Measurements from ENCODE around the gene COL9A1. TPM values are rescaled to one million over a fixed set of nuclear protein-coding genes. Genes with fewer than 3 reads are reported as not detected.
A peak's percentile ranks its signal among the peaks of the same experiment; 100 is the strongest.

The COL9A1 gene
- total RNA-seq, 1 experiment from 2014 or later, result 7.8 TPM

GRCh38 chr6:70172252-70172651, 130.6 kb downstream of the COL9A1 start:
- H3K4me3 Mint-ChIP-seq, result no peak overlapping the region
- no peak for DNase-seq
- Histone ChIP-seq H2BK12ac (ENCODE audit: insufficient read length, low read depth, low read length) (no peak overlapping the region), H2AFZ (ENCODE audit: low read length) (no peak overlapping the region), H2BK120ac (ENCODE audit: low read depth, low read length, poor library complexity, severe bottlenecking) (no peak overlapping the region), H3K23me2 (ENCODE audit: insufficient read length, low read depth, low read length, poor library complexity, severe bottlenecking) (no peaks in the 10 kb centered on the region), H3K9me3 (ENCODE audit: control insufficient read depth, low read depth, low read length) (no peaks in the 10 kb centered on the region), H3K79me1 (ENCODE audit: insufficient read depth, low read depth, low read length, poor library complexity, severe bottlenecking) (no peaks in the 10 kb centered on the region), H3K79me2 (ENCODE audit: insufficient read depth, low read length) (no peaks in the 10 kb centered on the region), H3K27ac (ENCODE audit: insufficient read length, low read depth, low read length) (no peak overlapping the region), H2AK5ac (ENCODE audit: insufficient read length, low read length) (no peak overlapping the region), H4K8ac (replicated peaks; ENCODE audit: insufficient read length, low read depth, low read length) (no peak overlapping the region), H4K91ac (ENCODE audit: insufficient read length, low read depth, low read length) (no peak overlapping the region), H2BK15ac (ENCODE audit: low read depth, low read length) (no peak overlapping the region), H3K4me2 (ENCODE audit: insufficient read depth, insufficient read length, low read length) (no peak overlapping the region), H3K23ac (ENCODE audit: insufficient read length, low read depth, low read length) (no peak overlapping the region), H3T11ph (ENCODE audit: low read length) (no peak overlapping the region), H3K9ac (ENCODE audit: extremely low read depth, insufficient read length, low read length) (no peak overlapping the region), H4K20me1 (ENCODE audit: control insufficient read depth, insufficient read depth, insufficient read length) (no peaks in the 10 kb centered on the region), H3K27me3 (ENCODE audit: insufficient read depth, low read length) (no peaks in the 10 kb centered on the region), H2BK5ac (ENCODE audit: insufficient read length, low read length) (no peak overlapping the region), H3K4me1 (ENCODE audit: insufficient read depth, low read length) (no peaks in the 10 kb centered on the region), H3K4ac (ENCODE audit: low read depth, low read length) (no peak overlapping the region), H3K14ac (ENCODE audit: insufficient read depth, low read length) (no peak overlapping the region), H2BK20ac (ENCODE audit: low read depth, low read length, poor library complexity, severe bottlenecking) (no peak overlapping the region), H3K18ac (ENCODE audit: insufficient read length, low read depth, low read length) (no peak overlapping the region), H4K5ac (ENCODE audit: insufficient read length, low read depth, low read length) (no peak overlapping the region), H3K56ac (ENCODE audit: insufficient read length, low read depth, low read length) (no peak overlapping the region)
- no CpG with 5 or more reads among the region's 2 CpGs for WGBS (ENCODE audit: extremely low coverage, insufficient read length, low lambda C conversion rate)
- 0 out of 7 replicates have a peak overlapping the region, but pooled peaks of 1 of the 3 experiments have one; percentile 26 for H3K27ac Mint-ChIP-seq
- H3K27me3 Mint-ChIP-seq (ENCODE audit: low read depth), result no peaks in the 10 kb centered on the region
- no peaks in the 10 kb centered on the region for H3K4me1 Mint-ChIP-seq
- no peak for TF ChIP-seq CTCF (conservative IDR thresholded peaks at IDR 0.05)
- no peaks in the 10 kb centered on the region for H3K36me3 Mint-ChIP-seq (ENCODE audit: insufficient read depth in 1 of 3, low read depth in 3 of 3)
- H3K9me3 Mint-ChIP-seq, result no peaks in the 10 kb centered on the region

Data from H9 (cell line).